CD4-positive, alpha-beta T cell treated with Interleukin-10 for 1 hour (primary cell): ENCODE measurements around the gene CNNM2.
"Not testable (repeated sequence)": the region's sequence is repeated elsewhere in the genome, so short reads cannot be mapped to it uniquely, and the experiment has no call there.

ENCODE experiments used
- DNase-seq: peaks from one replicate; pipeline ENCODE4 v3.0.0-alpha.2; 2020

The CNNM2 gene

GRCh38 chr10:103111031-103111917 lies 193.2 kb downstream of the CNNM2 start:
- DNase-seq = no peak

- no peak for DNase-seq
Measured at GRCh38 chr10:103111918-103112877, 194.1 kb downstream of the CNNM2 start.

GRCh38 chr10:103114876-103115275 lies 196.8 kb downstream of the CNNM2 start:
- no peak for DNase-seq

- no peak for DNase-seq
Measured at GRCh38 chr10:103117247-103117646, 199.2 kb downstream of the CNNM2 start.

- no peak for DNase-seq
Measured at GRCh38 chr10:103120546-103120945, 202.5 kb downstream of the CNNM2 start.

- DNase-seq = no peak
Measured at GRCh38 chr10:103120977-103121735, 203.1 kb downstream of the CNNM2 start.

- DNase-seq = no peak
Measured at GRCh38 chr10:103123282-103124024, 205.4 kb downstream of the CNNM2 start.

GRCh38 chr10:103124420-103125096 lies 206.5 kb downstream of the CNNM2 start:
- DNase-seq = no peak

GRCh38 chr10:103125323-103126267 lies 207.5 kb downstream of the CNNM2 start:
- DNase-seq = no peak

GRCh38 chr10:103127241-103127640 lies 209.1 kb downstream of the CNNM2 start:
- no peak for DNase-seq

GRCh38 chr10:103130180-103130579 lies 212.1 kb downstream of the CNNM2 start:
- not testable (repeated sequence) for DNase-seq

- no peak for DNase-seq
Measured at GRCh38 chr10:103130910-103131309, 212.8 kb downstream of the CNNM2 start.

- DNase-seq = not testable (repeated sequence)
Measured at GRCh38 chr10:103135168-103135567, 217.1 kb downstream of the CNNM2 start.

GRCh38 chr10:103139803-103140202 lies 221.7 kb downstream of the CNNM2 start:
- DNase-seq = no peak
